HCT116 (cell line): ENCODE results near the gene PBX3. TPM values are rescaled to one million over a fixed set of nuclear protein-coding genes. Genes with fewer than 3 reads are reported as not detected.

Source experiments
- ATAC-seq: fragments of 200-7000 bp; cut with Tn5 transposase; 2 replicates; pipeline ENCODE4 v1.9.1; 2020; ENCODE audit warnings: mild to moderate bottlenecking, moderate library complexity
- BruUV-seq: library from RNA; stranded (reverse); fragments of 400-500 nt; replicated peaks from 2 replicates; lab custom pipeline; 2021; lab: Mats Ljungman, UMichigan
- CTCF ChIA-PET: fragments of 300-600 bp; sonication (Branson Sonifier 250); formaldehyde crosslinking; loops from one replicate; lab custom pipeline; 2021; ENCODE audit warnings: antibody characterized with exemption; lab: Charles Lee
- POLR2A ChIA-PET: fragments of 300-600, 350-600 bp; sonication (Branson Sonifier 250); formaldehyde crosslinking; loops from one replicate; lab custom pipeline; 2021; ENCODE audit warnings: antibody characterized with exemption; lab: Charles Lee
- RAD21 ChIA-PET, 2 experiments: fragments of 300-600 bp; sonication (Branson Sonifier 250); formaldehyde crosslinking; loops; one replicate each; lab custom pipeline; 2023; ENCODE audit warnings: low total read pairs in 2 of 2; ENCODE audit not compliant: uncharacterized antibody in 2 of 2, unreplicated experiment in 2 of 2, low non-redundant PET in 1 of 2; lab: Charles Lee
- DNase-seq: peaks from one replicate; pipeline ENCODE4 v3.0.0-alpha.2; 2010; ENCODE audit warnings: low read depth, low spot score
- H2AFZ ChIP-seq: fragments of 200-600 bp; shearing (Covaris generic), sonication (generic); 2 replicates; pipeline ENCODE4 v1.6.1; 2017; ENCODE audit warnings: low read depth, mixed run types, mixed read lengths, antibody characterized with exemption, low read length; ENCODE audit not compliant: poor library complexity, severe bottlenecking
- H3K27ac ChIP-seq: 2 replicates; pipeline ENCODE4 v1.5.1; 2012; ENCODE audit warnings: low read depth, low read length
- H3K27me3 ChIP-seq: fragments of 200-600 bp; sonication (generic); 2 replicates; pipeline ENCODE4 v1.6.1; 2016; ENCODE audit warnings: mixed run types, low read length, mixed read lengths; ENCODE audit not compliant: insufficient read depth
- H3K36me3 ChIP-seq, 2 experiments: fragments of 200-500 bp in 1 of 2; fragments of 200-600 bp in 1 of 2; sonication (Bioruptor generic) in 1 of 2; sonication (generic) in 1 of 2; 2 replicates each; pipeline versions ENCODE4 v1.5.1 to v1.6.1; 2014 to 2016; ENCODE audit warnings: low read length in 2 of 2, inconsistent platforms in 1 of 2, mixed read lengths in 1 of 2, mixed run types in 1 of 2; ENCODE audit not compliant: insufficient read depth in 2 of 2, control insufficient read depth in 1 of 2
- H3K4me1 ChIP-seq, 2 experiments: fragments of 200-600 bp in 1 of 2; sonication (generic) in 1 of 2; 2 replicates each; pipeline versions ENCODE4 v1.5.1 to v1.6.1; 2012 to 2017; ENCODE audit warnings: low read length in 2 of 2, inconsistent platforms in 1 of 2, mild to moderate bottlenecking in 1 of 2, mixed read lengths in 1 of 2, mixed run types in 1 of 2, moderate library complexity in 1 of 2; ENCODE audit not compliant: insufficient read depth in 2 of 2, control insufficient read depth in 1 of 2
- H3K4me2 ChIP-seq: fragments of 200-600 bp; sonication (generic); 2 replicates; pipeline ENCODE4 v1.6.1; 2017; ENCODE audit warnings: mixed run types, low read length, mixed read lengths
- H3K4me3 ChIP-seq, 2 experiments: fragments of 200-600 bp in 1 of 2; sonication (generic) in 1 of 2; replicated peaks in 1 of 2; 2 replicates each; pipeline ENCODE4 v1.5.1; 2011 to 2016; ENCODE audit warnings: low read length in 2 of 2, control low read depth in 1 of 2, low read depth in 1 of 2, mild to moderate bottlenecking in 1 of 2, mixed read lengths in 1 of 2, mixed run types in 1 of 2
- H3K79me2 ChIP-seq: fragments of 200-600 bp; sonication (generic); 2 replicates; pipeline ENCODE4 v1.6.1; 2017; ENCODE audit warnings: mild to moderate bottlenecking, mixed run types, low read length, moderate library complexity, mixed read lengths; ENCODE audit not compliant: insufficient read depth
- H3K9ac ChIP-seq: fragments of 200-600 bp; sonication (generic); 2 replicates; pipeline ENCODE4 v1.6.1; 2016; ENCODE audit warnings: low read length, mixed read lengths
- H3K9me2 ChIP-seq: fragments of 200-600 bp; sonication (generic), shearing (Covaris generic); 2 replicates; pipeline ENCODE4 v1.6.1; 2017; ENCODE audit warnings: mixed run types, mild to moderate bottlenecking, moderate library complexity; ENCODE audit not compliant: insufficient read depth
- H3K9me3 ChIP-seq, 2 experiments: fragments of 200-500 bp in 1 of 2; fragments of 200-600 bp in 1 of 2; sonication (Bioruptor generic) in 1 of 2; sonication (generic) in 1 of 2; 2 replicates each; pipeline ENCODE4 v1.6.1; 2014 to 2017; ENCODE audit warnings: low read length in 2 of 2, mixed read lengths in 2 of 2, inconsistent platforms in 1 of 2, low read depth in 1 of 2, mild to moderate bottlenecking in 1 of 2, mixed run types in 1 of 2, moderate library complexity in 1 of 2; ENCODE audit not compliant: control insufficient read depth in 1 of 2, insufficient read depth in 1 of 2
- H4K20me1 ChIP-seq: fragments of 200-600 bp; sonication (generic), shearing (Covaris generic); 2 replicates; pipeline ENCODE4 v1.6.1; 2017; ENCODE audit warnings: mixed run types, mild to moderate bottlenecking, moderate library complexity; ENCODE audit not compliant: insufficient read depth
- ATF3 ChIP-seq: IDR thresholded peaks from 2 replicates; pipeline ENCODE4 v1.6.1; 2012
- CBX3 ChIP-seq: IDR thresholded peaks from 2 replicates; pipeline ENCODE4 v1.6.1; 2012; ENCODE audit warnings: low read depth
- CEBPB ChIP-seq: IDR thresholded peaks from 2 replicates; pipeline ENCODE4 v1.6.1; 2012; ENCODE audit warnings: low read depth
- EGR1 ChIP-seq: IDR thresholded peaks from 2 replicates; pipeline ENCODE4 v1.6.1; 2012; ENCODE audit warnings: low read depth
- ELF1 ChIP-seq: IDR thresholded peaks from 2 replicates; pipeline ENCODE4 v1.6.1; 2012; ENCODE audit warnings: low read depth, borderline replicate concordance
- EZH2 ChIP-seq: fragments of 200-600 bp; sonication (generic); IDR thresholded peaks from 2 replicates; pipeline ENCODE4 v1.6.1; 2017; ENCODE audit warnings: antibody characterized with exemption, mixed run types
- EZH2phosphoT487 ChIP-seq: fragments of 200-600 bp; IDR thresholded peaks from 2 replicates; pipeline ENCODE4 v1.6.1; 2018; ENCODE audit warnings: antibody characterized with exemption, borderline replicate concordance
- FOSL1 ChIP-seq: IDR thresholded peaks from 2 replicates; pipeline ENCODE4 v1.6.1; 2012; ENCODE audit warnings: low read depth
- MAX ChIP-seq: IDR thresholded peaks from 2 replicates; pipeline ENCODE4 v1.6.1; 2012
- POLR2A ChIP-seq: IDR thresholded peaks from 2 replicates; pipeline ENCODE4 v1.7.0; 2011; ENCODE audit warnings: borderline replicate concordance; ENCODE audit not compliant: insufficient read depth, insufficient read length; ENCODE audit errors: extremely low read depth
- POLR2AphosphoS5 ChIP-seq: IDR thresholded peaks from 2 replicates; pipeline ENCODE4 v1.6.1; 2011; ENCODE audit warnings: mild to moderate bottlenecking, low read depth, low read length, moderate library complexity
- RAD21 ChIP-seq: IDR thresholded peaks from 2 replicates; pipeline ENCODE4 v1.6.1; 2012; ENCODE audit warnings: low read depth, mild to moderate bottlenecking
- SP1 ChIP-seq: IDR thresholded peaks from 2 replicates; pipeline ENCODE4 v1.6.1; 2012; ENCODE audit warnings: low read depth
- TCF7L2 ChIP-seq: IDR thresholded peaks from 2 replicates; pipeline ENCODE4 v1.7.0; 2011; ENCODE audit warnings: borderline replicate concordance, inconsistent platforms; ENCODE audit not compliant: insufficient read depth, insufficient read length; ENCODE audit errors: extremely low read depth
- ZFX ChIP-seq: fragments of 450-650 bp; IDR thresholded peaks from 2 replicates; pipeline ENCODE4 v1.6.1; 2017
- ZNF274 ChIP-seq: fragments of 200-500 bp; sonication (Bioruptor generic); IDR thresholded peaks from 2 replicates; pipeline ENCODE4 v1.6.1; 2014; ENCODE audit warnings: mild to moderate bottlenecking, low read depth, low read length, inconsistent platforms
- intact Hi-C: fragments of 100-400 bp; cut with micrococcal nuclease; formaldehyde crosslinking; loops from 2 replicates; pipeline ENCODE4 v1.10.0; 2022
- total RNA-seq: library from RNA; stranded (reverse); gene quantifications from one replicate; pipeline ENCODE4 v1.2.1, GENCODE V29; 2021; ENCODE audit not compliant: unreplicated experiment
- TF ChIP-seq, protein P1 (sequence below), 3 experiments: fragments of 200-600 bp in 1 of 3; sonication (generic) in 1 of 3; IDR thresholded peaks in 2 of 3; conservative IDR thresholded peaks in 1 of 3; 2 replicates each; pipeline ENCODE4 v1.5.1; 2012 to 2017; ENCODE audit warnings: low read depth in 2 of 3, low read length in 2 of 3, antibody characterized with exemption in 1 of 3, borderline replicate concordance in 1 of 3, control low read depth in 1 of 3, mild to moderate bottlenecking in 1 of 3, mixed read lengths in 1 of 3, mixed run types in 1 of 3, moderate library complexity in 1 of 3; ENCODE audit not compliant: insufficient read depth in 1 of 3

PBX3 gene
- total RNA-seq, 1 experiment from 2014 or later, result 13.5 TPM

DNA sequence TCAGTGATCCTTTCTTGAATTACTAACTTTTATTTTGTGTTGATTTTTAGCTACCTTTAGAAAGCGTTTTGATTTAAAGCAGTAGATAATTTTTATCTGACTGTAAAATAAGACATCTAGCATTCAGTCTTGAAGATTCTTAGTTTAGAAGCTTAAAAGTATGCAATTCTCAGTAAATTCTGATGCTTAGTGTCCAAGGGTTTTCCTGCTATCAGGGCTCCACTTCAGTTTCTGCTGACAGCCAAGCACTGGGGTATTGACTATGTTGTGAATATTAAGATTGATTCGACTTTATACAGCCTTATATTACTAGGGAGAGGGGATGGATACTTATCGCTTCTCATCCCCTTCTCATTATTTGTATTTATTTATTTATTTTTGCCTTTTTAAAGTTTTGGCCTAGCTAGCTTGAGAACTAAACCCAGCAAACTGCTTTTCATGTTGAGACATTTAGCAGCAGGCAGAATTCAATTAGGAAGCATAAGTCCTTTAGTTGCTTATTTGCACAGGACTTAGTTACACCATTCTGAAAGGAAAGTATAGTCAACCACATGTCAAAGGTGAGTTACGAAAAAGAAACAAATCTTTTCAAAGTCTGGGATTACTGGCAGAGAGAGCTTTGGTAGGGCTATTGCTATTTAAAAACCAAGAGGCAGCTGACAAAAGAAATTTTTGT, 2.9 kb downstream of the PBX3 start:
- DNase-seq (no peak), ATAC-seq (no peak)
- BruUV-seq, result no TSS peak
- Histone ChIP-seq H3K27ac (no peak overlapping the region), H4K20me1 (no peaks in the 10 kb centered on the region), H3K4me1 (peaks cover 10 to 30% of the 10 kb centered on the region in 2 experiments), H2AFZ (no peak overlapping the region), H3K9me3 (no peaks in the 10 kb centered on the region), H3K79me2 (no peaks in the 10 kb centered on the region), H3K4me3 (no peak overlapping the region), H3K4me2 (no peak overlapping the region), H3K9me2 (no peaks in the 10 kb centered on the region), H3K36me3 (no peaks in the 10 kb centered on the region), H3K9ac (no peak overlapping the region), H3K27me3 (no peaks in the 10 kb centered on the region)
- intact Hi-C loops, result loop anchor here (5.0 to 10.0 kb wide), 2 partner anchors 343 to 475 kb away; no protein-coding TSS in a partner anchor
- TF ChIP-seq ATF3 (no peak), EZH2phosphoT487 (no peak), EZH2 (no peak)
- ChIA-PET POLR2A (no interaction called here), RAD21 (no interaction called here), CTCF (no interaction called here)

GRCh38 chr9:125750627-125751011, 3.4 kb downstream of the PBX3 start:
- H3K27me3 ChIP-seq, result no peaks in the 10 kb centered on the region
- no peak overlapping the region for H3K4me2 ChIP-seq
- no peaks in the 10 kb centered on the region for H3K9me3 ChIP-seq
- H3K36me3 ChIP-seq, result no peaks in the 10 kb centered on the region
- CTCF ChIA-PET, result no interaction called here
- H3K9ac ChIP-seq, result no peak overlapping the region
- no peak overlapping the region for H3K4me3 ChIP-seq
- RAD21 ChIA-PET, result no interaction called here
- H3K4me1 ChIP-seq, result peaks cover 9 to 26% of the 10 kb centered on the region in 2 experiments
- no peaks in the 10 kb centered on the region for H3K9me2 ChIP-seq
- DNase-seq (no peak), ATAC-seq (no peak)
- H4K20me1 ChIP-seq, result no peaks in the 10 kb centered on the region
- BruUV-seq, result no TSS peak
- intact Hi-C loops, result no loop called here
- no peak overlapping the region for H2AFZ ChIP-seq
- no peaks in the 10 kb centered on the region for H3K79me2 ChIP-seq
- POLR2A ChIA-PET, result no interaction called here
- H3K27ac ChIP-seq, result no peak overlapping the region
- TF ChIP-seq ZFX, result no peak
- no peak for TF ChIP-seq CEBPB
- no peak for TF ChIP-seq SP1
- no peak for TF ChIP-seq ZNF274
- TF ChIP-seq TCF7L2, result no peak
- TF ChIP-seq CBX3, result no peak
- TF ChIP-seq, protein P1, sequence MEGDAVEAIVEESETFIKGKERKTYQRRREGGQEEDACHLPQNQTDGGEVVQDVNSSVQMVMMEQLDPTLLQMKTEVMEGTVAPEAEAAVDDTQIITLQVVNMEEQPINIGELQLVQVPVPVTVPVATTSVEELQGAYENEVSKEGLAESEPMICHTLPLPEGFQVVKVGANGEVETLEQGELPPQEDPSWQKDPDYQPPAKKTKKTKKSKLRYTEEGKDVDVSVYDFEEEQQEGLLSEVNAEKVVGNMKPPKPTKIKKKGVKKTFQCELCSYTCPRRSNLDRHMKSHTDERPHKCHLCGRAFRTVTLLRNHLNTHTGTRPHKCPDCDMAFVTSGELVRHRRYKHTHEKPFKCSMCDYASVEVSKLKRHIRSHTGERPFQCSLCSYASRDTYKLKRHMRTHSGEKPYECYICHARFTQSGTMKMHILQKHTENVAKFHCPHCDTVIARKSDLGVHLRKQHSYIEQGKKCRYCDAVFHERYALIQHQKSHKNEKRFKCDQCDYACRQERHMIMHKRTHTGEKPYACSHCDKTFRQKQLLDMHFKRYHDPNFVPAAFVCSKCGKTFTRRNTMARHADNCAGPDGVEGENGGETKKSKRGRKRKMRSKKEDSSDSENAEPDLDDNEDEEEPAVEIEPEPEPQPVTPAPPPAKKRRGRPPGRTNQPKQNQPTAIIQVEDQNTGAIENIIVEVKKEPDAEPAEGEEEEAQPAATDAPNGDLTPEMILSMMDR (IDR thresholded peaks at IDR 0.05 in 2 of 3, conservative IDR thresholded peaks at IDR 0.05 in 1 of 3; ENCODE audit: borderline replicate concordance in 1 of 3, insufficient read depth in 1 of 3, low read depth in 2 of 3, low read length in 2 of 3), result no peak
- TF ChIP-seq ATF3, result no peak
- no peak for TF ChIP-seq FOSL1
- no peak for TF ChIP-seq ELF1
- TF ChIP-seq MAX, result no peak
- no peak for TF ChIP-seq POLR2A
- no peak for TF ChIP-seq POLR2AphosphoS5
- TF ChIP-seq EGR1, result no peak
- TF ChIP-seq RAD21, result no peak
- no peak for TF ChIP-seq EZH2
